ENCODE results near the gene SCNN1A. TPM values are rescaled to one million over a fixed set of nuclear protein-coding genes. Genes with fewer than 3 reads are reported as not detected.

The SCNN1A gene
- total RNA-seq, 1 experiment from 2014 or later: 111 TPM

GRCh38 chr12:6377667-6377994 lies 2.3 kb upstream of the SCNN1A start:
- Histone ChIP-seq H3K23ac (ENCODE audit: insufficient read length, low read depth, low read length) (no peak overlapping the region), H4K8ac (replicated peaks; ENCODE audit: insufficient read length, low read depth, low read length) (no peak overlapping the region), H3K18ac (ENCODE audit: insufficient read length, low read depth, low read length) (no peak overlapping the region), H3K9ac (ENCODE audit: extremely low read depth, insufficient read length, low read length) (no peak overlapping the region), H3K79me1 (ENCODE audit: insufficient read depth, low read depth, low read length, poor library complexity, severe bottlenecking) (no peaks in the 10 kb centered on the region), H3K4me2 (ENCODE audit: insufficient read depth, insufficient read length, low read length) (no peak overlapping the region), H3K27ac (ENCODE audit: insufficient read length, low read depth, low read length) (no peak overlapping the region), H3K23me2 (ENCODE audit: insufficient read length, low read depth, low read length, poor library complexity, severe bottlenecking) (peaks cover 39% of the 10 kb centered on the region), H2BK15ac (ENCODE audit: low read depth, low read length) (no peak overlapping the region), H3K9me3 (ENCODE audit: control insufficient read depth, low read depth, low read length) (no peaks in the 10 kb centered on the region), H3K14ac (ENCODE audit: insufficient read depth, low read length) (no peak overlapping the region), H2AFZ (ENCODE audit: low read length) (no peak overlapping the region), H2BK120ac (ENCODE audit: low read depth, low read length, poor library complexity, severe bottlenecking) (no peak overlapping the region), H2BK12ac (ENCODE audit: insufficient read length, low read depth, low read length) (no peak overlapping the region), H2BK20ac (ENCODE audit: low read depth, low read length, poor library complexity, severe bottlenecking) (no peak overlapping the region), H4K5ac (ENCODE audit: insufficient read length, low read depth, low read length) (no peak overlapping the region), H3K56ac (ENCODE audit: insufficient read length, low read depth, low read length) (no peak overlapping the region), H2AK5ac (ENCODE audit: insufficient read length, low read length) (no peak overlapping the region), H3T11ph (ENCODE audit: low read length) (no peak overlapping the region), H2BK5ac (ENCODE audit: insufficient read length, low read length) (no peak overlapping the region), H4K91ac (ENCODE audit: insufficient read length, low read depth, low read length) (no peak overlapping the region), H4K20me1 (ENCODE audit: control insufficient read depth, insufficient read depth, insufficient read length) (no peaks in the 10 kb centered on the region), H3K79me2 (ENCODE audit: insufficient read depth, low read length) (peaks cover 13% of the 10 kb centered on the region; the same call in 1 of the 2 replicates), H3K4ac (ENCODE audit: low read depth, low read length) (no peak overlapping the region), H3K4me1 (ENCODE audit: insufficient read depth, low read length) (peaks cover 19% of the 10 kb centered on the region), H3K27me3 (ENCODE audit: insufficient read depth, low read length) (no peaks in the 10 kb centered on the region; the same call in 1 of the 2 replicates)
- no peaks in the 10 kb centered on the region; a peak in 2 of 5 replicates for H3K9me3 Mint-ChIP-seq
- H3K36me3 Mint-ChIP-seq (ENCODE audit: insufficient read depth in 1 of 3, low read depth in 3 of 3): no peaks in the 10 kb centered on the region; a peak in 1 of 7 replicates
- H3K4me3 Mint-ChIP-seq: peak overlapping the region in 1 of 2 experiments; percentile 19; a peak in 1 of 5 replicates
- H3K27me3 Mint-ChIP-seq (ENCODE audit: low read depth): peaks cover 12% of the 10 kb centered on the region
- H3K27ac Mint-ChIP-seq: peak overlapping the region in 2 of 3 experiments; percentile 63 to 99; a peak in 3 of 7 replicates
- no peak for TF ChIP-seq CTCF (conservative IDR thresholded peaks at IDR 0.05)
- H3K4me1 Mint-ChIP-seq: peaks cover 77 to 83% of the 10 kb centered on the region in 2 experiments
- WGBS (ENCODE audit: extremely low coverage, insufficient read length, low lambda C conversion rate): no CpG with 5 or more reads among the region's 4 CpGs
- DNase-seq: peak; percentile 32

Data from H9 (cell line).